ENCODE data around the gene SELENON.

The SELENON gene

GRCh38 chr1:25799352-25799934 lies 550 bp upstream of the SELENON start:
- TF ChIP-seq CTCF (IDR thresholded peaks at IDR 0.05; ENCODE audit: low read depth, low read length): no peak
- H3K4me3 ChIP-seq (ENCODE audit: low read depth, low read length): peak overlapping the region; percentile 51

- TF ChIP-seq CTCF (IDR thresholded peaks at IDR 0.05; ENCODE audit: low read depth, low read length): no peak
- peak overlapping the region; percentile 67 for H3K4me3 ChIP-seq (ENCODE audit: low read depth, low read length)
Observed at GRCh38 chr1:25800703-25801377, 847 bp downstream of the SELENON start.

- no peak for TF ChIP-seq CTCF (IDR thresholded peaks at IDR 0.05; ENCODE audit: low read depth, low read length)
- H3K4me3 ChIP-seq (ENCODE audit: low read depth, low read length): no peak overlapping the region
Observed at GRCh38 chr1:25802915-25803314, 2.9 kb downstream of the SELENON start.

DNA sequence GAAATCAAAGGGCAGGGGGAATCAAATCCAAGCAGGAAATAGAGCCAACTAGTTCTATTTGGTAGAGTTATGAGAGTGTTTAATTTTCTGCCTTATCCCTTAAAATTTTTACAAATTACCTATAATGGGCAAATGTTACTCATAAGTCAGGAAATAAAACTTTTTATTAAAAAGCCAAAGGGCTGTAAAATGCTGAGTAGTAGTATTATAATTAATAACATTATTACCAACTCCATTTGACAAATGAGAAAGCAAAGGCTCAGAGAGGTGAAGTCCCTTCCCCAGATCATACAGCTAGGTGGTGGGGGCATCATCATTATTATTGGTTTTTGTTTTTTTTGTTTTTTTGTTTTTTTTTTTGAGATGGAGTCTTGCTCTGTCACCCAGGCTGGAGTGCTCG lies 3.4 kb downstream of the SELENON start:
- no peak overlapping the region for H3K4me3 ChIP-seq (ENCODE audit: low read depth, low read length)
- TF ChIP-seq CTCF (IDR thresholded peaks at IDR 0.05; ENCODE audit: low read depth, low read length): no peak

- no peak for TF ChIP-seq CTCF (IDR thresholded peaks at IDR 0.05; ENCODE audit: low read depth, low read length)
Observed at GRCh38 chr1:25804244-25804963, 4.4 kb downstream of the SELENON start.

DNA sequence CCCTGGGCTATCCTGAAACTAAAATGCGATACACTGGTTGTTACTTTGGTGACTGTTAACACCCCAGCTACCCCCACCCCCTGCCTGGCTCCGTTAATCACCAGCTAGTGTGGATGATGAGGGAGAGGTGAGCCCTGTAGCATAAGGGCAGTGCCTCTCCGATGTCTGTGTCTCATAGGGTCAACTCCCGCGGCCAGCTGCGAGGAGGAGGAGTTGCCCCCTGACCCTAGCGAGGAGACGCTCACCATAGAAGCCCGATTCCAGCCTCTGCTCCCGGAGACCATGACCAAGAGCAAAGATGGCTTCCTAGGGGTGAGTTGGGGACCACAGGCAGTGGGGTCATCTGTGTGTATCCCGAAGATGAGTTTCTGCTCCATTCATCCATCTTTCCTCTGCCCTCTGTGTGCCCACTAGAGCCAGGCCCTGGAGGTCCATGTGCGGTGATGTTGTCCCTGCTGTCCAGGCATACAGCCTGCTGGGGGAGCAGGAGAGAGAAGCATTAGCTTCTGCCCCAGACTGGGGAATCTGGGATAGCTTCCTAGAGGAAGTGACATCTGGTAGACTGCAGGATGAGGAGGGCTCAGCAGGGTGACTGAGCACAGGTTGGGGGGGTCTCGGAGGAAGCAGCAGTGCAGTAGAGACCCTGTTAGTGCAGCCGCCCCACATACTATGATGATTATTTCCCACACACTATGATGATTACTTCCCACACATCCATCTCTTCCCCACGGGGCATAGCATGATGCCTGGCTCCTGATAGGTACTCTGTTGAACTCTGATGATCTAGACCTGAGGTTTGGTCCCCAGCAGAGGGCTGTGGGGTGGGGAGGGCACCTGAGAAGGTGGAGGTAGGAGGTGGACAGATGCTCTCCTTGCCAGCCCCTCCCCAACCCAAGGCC lies 5.2 kb downstream of the SELENON start:
- H3K4me3 ChIP-seq (ENCODE audit: low read depth, low read length): no peak overlapping the region
- no peak for TF ChIP-seq CTCF (IDR thresholded peaks at IDR 0.05; ENCODE audit: low read depth, low read length)

More at GRCh38 chr1:25804244-25804963, 4.4 kb downstream of the SELENON start:
- H3K4me3 ChIP-seq (ENCODE audit: low read depth, low read length): no peak overlapping the region
